Spleen (tissue), 7 donors: ENCODE data around the gene FN3K.

Experiments
- POLR2A ChIP-seq, 3 donors: fragments of 450-650 bp; IDR thresholded peaks; one replicate each; pipeline ENCODE4 v1.5.1; 2017; ENCODE audit warnings: antibody characterized with exemption in 3 of 3, mild to moderate bottlenecking in 1 of 3
- POLR2AphosphoS5 ChIP-seq, 3 donors: sonication (generic); formaldehyde crosslinking; IDR thresholded peaks; one replicate each; pipeline ENCODE4 v1.5.1; 2017; ENCODE audit warnings: antibody characterized with exemption in 3 of 3
- TF ChIP-seq, protein P1 (sequence below), 11 experiments: fragments of 200-600 bp in 7 of 11; fragments of 450-650 bp in 4 of 11; sonication (generic) in 4 of 11; IDR thresholded peaks in 8 of 11; conservative IDR thresholded peaks in 3 of 11; 1 replicate in 7 of 11; 2 replicates in 4 of 11; pipeline versions ENCODE4 v1.4.0 to v1.8.0; 2016 to 2021; ENCODE audit warnings: antibody characterized with exemption in 11 of 11, inconsistent platforms in 4 of 11, mild to moderate bottlenecking in 1 of 11
- donor health status: DM: no; HTN: no; CAD: no; lungs with moderate emphysema.
- donor health status: DM: no; HTN: no; CAD: no.
- donor health status: DM: no; HTN: no; CAD: no.

DNA sequence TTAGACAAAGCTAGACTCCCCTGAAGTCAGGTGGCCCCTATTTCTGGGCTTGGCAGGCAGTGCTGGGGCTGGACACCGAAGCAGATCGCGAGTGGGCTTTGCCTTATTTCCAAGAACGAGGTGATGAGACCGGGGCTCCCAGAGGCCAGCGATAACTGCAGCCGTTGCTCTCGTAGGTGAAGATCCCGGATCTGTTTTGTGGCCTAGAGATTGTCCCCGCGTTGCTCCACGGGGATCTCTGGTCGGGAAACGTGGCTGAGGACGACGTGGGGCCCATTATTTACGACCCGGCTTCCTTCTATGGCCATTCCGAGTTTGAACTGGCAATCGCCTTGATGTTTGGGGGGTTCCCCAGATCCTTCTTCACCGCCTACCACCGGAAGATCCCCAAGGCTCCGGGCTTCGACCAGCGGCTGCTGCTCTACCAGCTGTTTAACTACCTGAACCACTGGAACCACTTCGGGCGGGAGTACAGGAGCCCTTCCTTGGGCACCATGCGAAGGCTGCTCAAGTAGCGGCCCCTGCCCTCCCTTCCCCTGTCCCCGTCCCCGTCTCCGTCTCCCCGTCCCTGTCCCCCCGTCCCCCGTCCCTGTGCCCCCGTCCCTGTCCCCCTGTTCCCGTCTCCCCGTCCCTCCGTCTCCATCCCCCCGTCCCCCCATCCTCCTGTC lies 15.0 kb downstream of the FN3K start:
- TF ChIP-seq, protein P1, sequence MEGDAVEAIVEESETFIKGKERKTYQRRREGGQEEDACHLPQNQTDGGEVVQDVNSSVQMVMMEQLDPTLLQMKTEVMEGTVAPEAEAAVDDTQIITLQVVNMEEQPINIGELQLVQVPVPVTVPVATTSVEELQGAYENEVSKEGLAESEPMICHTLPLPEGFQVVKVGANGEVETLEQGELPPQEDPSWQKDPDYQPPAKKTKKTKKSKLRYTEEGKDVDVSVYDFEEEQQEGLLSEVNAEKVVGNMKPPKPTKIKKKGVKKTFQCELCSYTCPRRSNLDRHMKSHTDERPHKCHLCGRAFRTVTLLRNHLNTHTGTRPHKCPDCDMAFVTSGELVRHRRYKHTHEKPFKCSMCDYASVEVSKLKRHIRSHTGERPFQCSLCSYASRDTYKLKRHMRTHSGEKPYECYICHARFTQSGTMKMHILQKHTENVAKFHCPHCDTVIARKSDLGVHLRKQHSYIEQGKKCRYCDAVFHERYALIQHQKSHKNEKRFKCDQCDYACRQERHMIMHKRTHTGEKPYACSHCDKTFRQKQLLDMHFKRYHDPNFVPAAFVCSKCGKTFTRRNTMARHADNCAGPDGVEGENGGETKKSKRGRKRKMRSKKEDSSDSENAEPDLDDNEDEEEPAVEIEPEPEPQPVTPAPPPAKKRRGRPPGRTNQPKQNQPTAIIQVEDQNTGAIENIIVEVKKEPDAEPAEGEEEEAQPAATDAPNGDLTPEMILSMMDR (IDR thresholded peaks at IDR 0.05 in 8 of 11, conservative IDR thresholded peaks at IDR 0.05 in 3 of 11), result no peak
- TF ChIP-seq POLR2A (IDR thresholded peaks at IDR 0.05), result no peak
- no peak for TF ChIP-seq POLR2AphosphoS5 (IDR thresholded peaks at IDR 0.05)
